SU-DHL-6 (cell line): ENCODE measurements around the gene MED26.
"Not testable (repeated sequence)": the region's sequence is repeated elsewhere in the genome, so short reads cannot be mapped to it uniquely, and the experiment has no call there.

Experiments
- H2AFZ ChIP-seq: fragments of 200-600 bp; sonication (generic); 2 replicates; pipeline ENCODE4 v1.6.1; 2014; ENCODE audit warnings: low read depth, mild to moderate bottlenecking, moderate library complexity, mixed read lengths, antibody characterized with exemption, low read length; ENCODE audit not compliant: severe bottlenecking
- H3F3A ChIP-seq: fragments of 200-600 bp; shearing (Covaris generic); 2 replicates; pipeline ENCODE4 v1.6.0; 2016; ENCODE audit warnings: antibody characterized with exemption, mild to moderate bottlenecking; ENCODE audit not compliant: insufficient read depth
- H3K27ac ChIP-seq: fragments of 200-600 bp; sonication (generic); 2 replicates; pipeline ENCODE4 v1.5.1; 2016; ENCODE audit warnings: low read depth, mild to moderate bottlenecking, low read length, moderate library complexity, mixed read lengths
- H3K27me3 ChIP-seq: fragments of 200-600 bp; sonication (generic), shearing (Covaris generic); 2 replicates; pipeline ENCODE4 v1.6.0; 2014; ENCODE audit warnings: mild to moderate bottlenecking, low read length
- H3K36me3 ChIP-seq: fragments of 200-600 bp; sonication (generic); 2 replicates; pipeline ENCODE4 v1.6.1; 2014; ENCODE audit warnings: mild to moderate bottlenecking, low read length, mixed read lengths
- H3K4me2 ChIP-seq: fragments of 300-600, 200-600 bp; shearing (Covaris generic), sonication (generic); 2 replicates; pipeline ENCODE4 v1.6.0; 2014; ENCODE audit warnings: low read length, low read depth, mild to moderate bottlenecking; ENCODE audit not compliant: poor library complexity, severe bottlenecking
- H3K4me3 ChIP-seq: fragments of 200-600 bp; sonication (generic); 2 replicates; pipeline ENCODE4 v1.5.1; 2014; ENCODE audit warnings: antibody characterized with exemption, low read length, mild to moderate bottlenecking, mixed read lengths; ENCODE audit not compliant: insufficient read depth, poor library complexity, severe bottlenecking
- H3K79me2 ChIP-seq: fragments of 200-600 bp; sonication (generic); 2 replicates; pipeline ENCODE4 v1.6.1; 2014; ENCODE audit warnings: mild to moderate bottlenecking, low read length, moderate library complexity; ENCODE audit not compliant: insufficient read depth
- H3K9ac ChIP-seq: fragments of 200-600 bp; sonication (generic); 2 replicates; pipeline ENCODE4 v1.7.0; 2014; ENCODE audit warnings: mild to moderate bottlenecking, low read length
- H3K9me2 ChIP-seq: fragments of 200-600 bp; sonication (generic); replicated peaks from 2 replicates; pipeline ENCODE4 v1.6.1; 2014; ENCODE audit warnings: low read length; ENCODE audit not compliant: insufficient read depth
- H3K9me3 ChIP-seq: fragments of 200-600 bp; sonication (generic); 2 replicates; pipeline ENCODE4 v1.6.1; 2014; ENCODE audit warnings: low read length, mixed read lengths; ENCODE audit not compliant: insufficient read depth
- H4K20me1 ChIP-seq: fragments of 200-600 bp; sonication (generic); 2 replicates; pipeline ENCODE4 v1.6.1; 2014; ENCODE audit warnings: low read depth, mild to moderate bottlenecking, antibody characterized with exemption, low read length, moderate library complexity, mixed read lengths
- EZH2phosphoT487 ChIP-seq: fragments of 200-600 bp; sonication (generic), shearing (Covaris generic); conservative IDR thresholded peaks from 2 replicates; pipeline ENCODE4 v1.6.1; 2018; ENCODE audit warnings: mild to moderate bottlenecking, antibody characterized with exemption, low read length, moderate library complexity, mixed read lengths
- TF ChIP-seq, protein P1 (sequence below): fragments of 200-600 bp; sonication (generic); IDR thresholded peaks from one replicate; pipeline ENCODE4 v1.5.1; 2017; ENCODE audit warnings: antibody characterized with exemption, mild to moderate bottlenecking, low read length, moderate library complexity; ENCODE audit not compliant: insufficient read depth, poor library complexity, severe bottlenecking

MED26 gene, protein sequence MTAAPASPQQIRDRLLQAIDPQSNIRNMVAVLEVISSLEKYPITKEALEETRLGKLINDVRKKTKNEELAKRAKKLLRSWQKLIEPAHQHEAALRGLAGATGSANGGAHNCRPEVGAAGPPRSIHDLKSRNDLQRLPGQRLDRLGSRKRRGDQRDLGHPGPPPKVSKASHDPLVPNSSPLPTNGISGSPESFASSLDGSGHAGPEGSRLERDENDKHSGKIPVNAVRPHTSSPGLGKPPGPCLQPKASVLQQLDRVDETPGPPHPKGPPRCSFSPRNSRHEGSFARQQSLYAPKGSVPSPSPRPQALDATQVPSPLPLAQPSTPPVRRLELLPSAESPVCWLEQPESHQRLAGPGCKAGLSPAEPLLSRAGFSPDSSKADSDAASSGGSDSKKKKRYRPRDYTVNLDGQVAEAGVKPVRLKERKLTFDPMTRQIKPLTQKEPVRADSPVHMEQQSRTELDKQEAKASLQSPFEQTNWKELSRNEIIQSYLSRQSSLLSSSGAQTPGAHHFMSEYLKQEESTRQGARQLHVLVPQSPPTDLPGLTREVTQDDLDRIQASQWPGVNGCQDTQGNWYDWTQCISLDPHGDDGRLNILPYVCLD

DNA sequence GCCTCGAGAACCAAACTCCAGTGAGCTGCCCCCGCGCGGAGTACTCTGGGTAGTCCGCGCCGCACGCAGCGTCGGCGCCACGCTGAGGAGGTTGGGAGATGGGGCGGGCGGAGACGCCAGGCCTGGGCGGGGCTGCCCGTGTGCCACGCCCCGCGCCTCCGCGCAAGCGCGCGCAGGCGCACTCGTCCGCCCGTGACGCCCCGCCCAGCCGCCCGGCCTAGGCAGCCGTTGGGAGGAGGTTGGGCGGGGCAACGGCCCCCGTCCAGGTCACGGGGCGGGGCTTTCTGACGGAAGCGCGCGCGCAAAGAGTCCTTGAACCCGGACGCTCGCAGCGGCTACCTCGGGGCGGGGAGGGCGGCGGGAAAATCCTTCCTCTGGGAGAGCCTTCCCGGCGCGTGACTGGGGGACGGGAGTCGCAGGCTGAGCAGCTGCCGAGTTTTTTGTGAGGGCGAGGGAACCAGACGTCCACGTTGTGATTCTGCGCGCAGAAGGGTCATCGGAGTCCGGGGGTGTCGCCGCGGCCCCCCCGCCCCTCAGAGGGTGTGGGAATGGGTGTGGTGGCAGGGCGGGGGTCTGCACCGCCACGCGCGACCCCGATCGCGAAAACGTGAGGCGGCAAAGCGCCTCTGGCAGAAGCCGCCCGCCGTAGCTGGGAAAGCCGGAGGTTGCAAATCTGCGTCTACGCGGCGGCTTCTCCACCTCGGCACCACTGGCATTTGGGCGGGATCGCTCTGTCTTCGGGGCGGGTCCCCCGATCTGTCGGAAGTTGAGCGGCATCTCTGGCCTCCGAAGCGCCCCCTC, at the start of gene MED26:
Gene MED26, minus strand, starts transcription at position 22 of the 801 bp plus-strand sequence. CDS start 261 bp downstream, outside the sequence.
- Histone ChIP-seq H3K27me3 (no peaks in the 10 kb centered on the region), H3K4me2 (peak within 1 kb of the TSS; percentile 87), H3K79me2 (peaks cover 45% of the 10 kb centered on the region), H3K36me3 (no peaks in the 10 kb centered on the region), H4K20me1 (peaks cover 7% of the 10 kb centered on the region; the same call in 1 of the 2 replicates), H3K4me3 (peak within 1 kb of the TSS; percentile 91), H2AFZ (peak within 1 kb of the TSS; percentile 33), H3F3A (peaks cover 28% of the 10 kb centered on the region), H3K27ac (peak within 1 kb of the TSS; percentile 95), H3K9me3 (no peaks in the 10 kb centered on the region), H3K9me2 (no peaks in the 10 kb centered on the region), H3K9ac (peak within 1 kb of the TSS; percentile 92)
- TF ChIP-seq, protein P1, sequence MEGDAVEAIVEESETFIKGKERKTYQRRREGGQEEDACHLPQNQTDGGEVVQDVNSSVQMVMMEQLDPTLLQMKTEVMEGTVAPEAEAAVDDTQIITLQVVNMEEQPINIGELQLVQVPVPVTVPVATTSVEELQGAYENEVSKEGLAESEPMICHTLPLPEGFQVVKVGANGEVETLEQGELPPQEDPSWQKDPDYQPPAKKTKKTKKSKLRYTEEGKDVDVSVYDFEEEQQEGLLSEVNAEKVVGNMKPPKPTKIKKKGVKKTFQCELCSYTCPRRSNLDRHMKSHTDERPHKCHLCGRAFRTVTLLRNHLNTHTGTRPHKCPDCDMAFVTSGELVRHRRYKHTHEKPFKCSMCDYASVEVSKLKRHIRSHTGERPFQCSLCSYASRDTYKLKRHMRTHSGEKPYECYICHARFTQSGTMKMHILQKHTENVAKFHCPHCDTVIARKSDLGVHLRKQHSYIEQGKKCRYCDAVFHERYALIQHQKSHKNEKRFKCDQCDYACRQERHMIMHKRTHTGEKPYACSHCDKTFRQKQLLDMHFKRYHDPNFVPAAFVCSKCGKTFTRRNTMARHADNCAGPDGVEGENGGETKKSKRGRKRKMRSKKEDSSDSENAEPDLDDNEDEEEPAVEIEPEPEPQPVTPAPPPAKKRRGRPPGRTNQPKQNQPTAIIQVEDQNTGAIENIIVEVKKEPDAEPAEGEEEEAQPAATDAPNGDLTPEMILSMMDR: no peak
- no peak for TF ChIP-seq EZH2phosphoT487

DNA sequence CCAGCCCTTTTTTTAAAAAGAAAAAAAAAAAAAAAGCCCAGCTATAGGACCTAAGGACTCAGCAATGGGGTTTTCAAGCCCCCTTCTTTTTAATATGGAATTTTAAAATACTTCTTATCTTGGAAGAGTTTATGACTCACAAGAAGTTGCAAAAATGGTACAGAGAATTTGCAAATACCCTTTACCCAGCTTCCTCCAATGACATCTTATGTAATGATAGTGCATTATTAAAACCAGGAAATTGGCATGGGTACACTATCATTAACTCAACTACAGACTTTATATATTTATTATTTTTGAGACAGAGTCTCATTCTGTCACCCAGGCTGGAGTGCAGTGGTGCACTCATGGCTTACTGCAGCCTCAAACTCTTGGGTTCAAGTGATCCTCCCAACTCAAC, 49.1 kb upstream of the MED26 start:
- Histone ChIP-seq H3K4me2 (no peak overlapping the region), H3K36me3 (no peaks in the 10 kb centered on the region), H3K27me3 (no peaks in the 10 kb centered on the region), H3K79me2 (peaks cover 15% of the 10 kb centered on the region; the same call in 1 of the 2 replicates), H3K9ac (no peak overlapping the region), H3K9me3 (no peaks in the 10 kb centered on the region), H3K9me2 (no peaks in the 10 kb centered on the region), H3K4me3 (no peak overlapping the region), H2AFZ (no peak overlapping the region), H3F3A (no peaks in the 10 kb centered on the region), H3K27ac (no peak overlapping the region), H4K20me1 (no peaks in the 10 kb centered on the region)
- TF ChIP-seq EZH2phosphoT487: no peak

DNA sequence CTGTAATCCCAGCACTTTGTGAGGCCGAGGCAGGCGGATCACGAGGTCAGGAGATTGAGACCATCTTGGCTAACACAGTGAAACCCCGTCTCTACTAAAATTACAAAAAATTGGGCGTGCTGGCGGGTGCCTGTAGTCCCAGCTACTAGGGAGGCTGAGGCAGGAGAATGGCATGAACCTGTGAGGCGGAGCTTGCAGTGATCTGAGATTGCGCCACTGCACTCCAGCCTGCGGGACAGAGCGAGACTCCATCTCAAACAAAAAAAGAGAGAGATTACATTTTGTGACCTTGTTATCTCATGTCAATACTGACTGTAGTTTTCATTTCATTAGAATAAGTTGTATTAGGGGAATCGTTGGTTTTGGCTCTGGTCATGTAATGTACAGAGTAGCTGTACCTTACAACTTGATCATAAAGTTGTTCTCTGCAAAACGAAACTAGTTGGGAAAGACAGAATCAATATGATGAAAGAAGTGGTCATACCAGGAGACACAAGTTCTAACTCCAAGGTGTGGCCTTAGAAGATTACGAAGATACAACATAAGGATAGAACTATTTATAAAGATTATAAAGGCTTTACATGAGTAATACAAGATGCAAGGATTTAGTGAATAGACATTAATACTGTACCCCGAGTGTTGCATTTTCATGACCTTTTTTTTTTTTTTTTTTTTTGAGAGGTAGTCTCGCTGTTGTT, 48.2 kb upstream of the MED26 start:
- Histone ChIP-seq H4K20me1 (no peaks in the 10 kb centered on the region), H3K9me2 (no peaks in the 10 kb centered on the region), H3K27ac (no peak overlapping the region), H3K9ac (no peak overlapping the region), H3K36me3 (no peaks in the 10 kb centered on the region), H3K9me3 (no peaks in the 10 kb centered on the region), H3K4me2 (no peak overlapping the region), H2AFZ (no peak overlapping the region), H3F3A (no peaks in the 10 kb centered on the region), H3K27me3 (no peaks in the 10 kb centered on the region), H3K4me3 (no peak overlapping the region), H3K79me2 (peaks cover 15% of the 10 kb centered on the region; the same call in 1 of the 2 replicates)
- TF ChIP-seq EZH2phosphoT487: no peak
- TF ChIP-seq, protein P1: no peak

DNA sequence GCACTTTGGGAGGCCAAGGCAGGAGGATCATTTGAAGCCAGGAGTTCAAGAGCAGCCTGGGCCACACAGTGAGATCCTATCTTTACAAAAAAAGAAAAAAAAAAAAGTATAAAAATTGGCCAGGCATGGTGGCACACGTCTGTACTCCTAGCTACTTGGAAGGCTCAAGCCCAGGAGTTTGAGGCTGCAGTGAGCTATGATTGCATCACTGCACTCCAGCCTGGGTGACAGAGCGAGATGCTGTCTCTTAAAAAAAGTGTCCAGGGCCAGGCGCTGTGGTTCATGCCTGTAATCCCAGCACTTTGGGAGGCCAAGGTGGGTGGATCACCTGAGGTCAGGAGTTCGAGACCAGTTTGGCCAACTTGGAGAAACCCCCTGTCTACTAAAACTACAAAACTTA, 45.8 kb upstream of the MED26 start:
- not testable (repeated sequence) for H4K20me1 ChIP-seq, H3K36me3 ChIP-seq, H3K9me2 ChIP-seq, H3K4me2 ChIP-seq, H3K9ac ChIP-seq, H3F3A ChIP-seq, H3K4me3 ChIP-seq, H3K9me3 ChIP-seq, H3K27me3 ChIP-seq, H2AFZ ChIP-seq, H3K27ac ChIP-seq
- peaks cover 15% of the 10 kb centered on the region; the same call in 1 of the 2 replicates for H3K79me2 ChIP-seq
